ENCODE data around the gene APOBEC3H. TPM values are rescaled to one million over a fixed set of nuclear protein-coding genes. Genes with fewer than 3 reads are reported as not detected.
A peak's percentile ranks its signal among the peaks of the same experiment; 100 is the strongest.
"Not testable (repeated sequence)": the region's sequence is repeated elsewhere in the genome, so short reads cannot be mapped to it uniquely, and the experiment has no call there.

Gene APOBEC3H
- total and polyA plus RNA-seq, 8 donors = 0.63 to 7.8 TPM; not detected in 6

GRCh38 chr22:39068033-39068785 lies 28.8 kb upstream of the APOBEC3H start:
- DNase-seq = no peak
- no peak overlapping the region for H3K27ac ChIP-seq
- H3K9me3 ChIP-seq = no peaks in the 10 kb centered on the region
- no peaks in the 10 kb centered on the region for H3K36me3 ChIP-seq
- H3K4me1 ChIP-seq = peaks cover 0 to 5% (median 0%) of the 10 kb centered on the region in 4 donors
- intact Hi-C loops (cut with DNase I; ENCODE audit: low total_unique reads) = no loop called here
- no peak overlapping the region for H3K4me3 ChIP-seq
- H3K27me3 ChIP-seq = no peaks in the 10 kb centered on the region
- 41 to 68% (median 54%) methylated on average over 12 to 13 of the region's 13 CpGs for WGBS, 5 donors
- TF ChIP-seq CTCF (IDR thresholded peaks at IDR 0.05) = no peak
- TF ChIP-seq EP300 (IDR thresholded peaks at IDR 0.05) = no peak
- no peak for TF ChIP-seq POLR2A (IDR thresholded peaks at IDR 0.05)
- TF ChIP-seq POLR2AphosphoS5 (IDR thresholded peaks at IDR 0.05) = no peak

GRCh38 chr22:39070186-39070585 lies 26.9 kb upstream of the APOBEC3H start:
- Histone ChIP-seq H3K4me1 (peaks cover 0 to 5% (median 0%) of the 10 kb centered on the region in 4 donors), H3K36me3 (no peaks in the 10 kb centered on the region), H3K27ac (no peak overlapping the region), H3K4me3 (no peak overlapping the region), H3K27me3 (no peaks in the 10 kb centered on the region), H3K9me3 (no peaks in the 10 kb centered on the region)
- no peak for DNase-seq
- TF ChIP-seq POLR2AphosphoS5 (IDR thresholded peaks at IDR 0.05) (no peak), CTCF (IDR thresholded peaks at IDR 0.05) (no peak), POLR2A (IDR thresholded peaks at IDR 0.05) (no peak), EP300 (IDR thresholded peaks at IDR 0.05) (no peak)
- intact Hi-C loops (cut with DNase I; ENCODE audit: low total_unique reads) = no loop called here
- 87 to 94% (median 93%) methylated on average over 7 of the region's 7 CpGs for WGBS, 5 donors

GRCh38 chr22:39072581-39072981 lies 24.5 kb upstream of the APOBEC3H start:
- H3K4me1 ChIP-seq = peaks cover 4 to 13% (median 5%) of the 10 kb centered on the region in 4 donors
- H3K36me3 ChIP-seq; H3K27me3 ChIP-seq; H3K9me3 ChIP-seq; DNase-seq; intact Hi-C loops (cut with DNase I; ENCODE audit: low total_unique reads); H3K4me3 ChIP-seq: not testable (repeated sequence)
- H3K27ac ChIP-seq = peak overlapping the region in 1 of 5 donors; percentile 14
- WGBS, 5 donors = 71 to 84% (median 78%) methylated on average over 6 to 7 of the region's 7 CpGs

GRCh38 chr22:39073981-39074380 lies 23.1 kb upstream of the APOBEC3H start:
- Histone ChIP-seq H3K27me3 (no peaks in the 10 kb centered on the region), H3K9me3 (no peaks in the 10 kb centered on the region), H3K27ac (no peak overlapping the region), H3K36me3 (no peaks in the 10 kb centered on the region), H3K4me3 (no peak overlapping the region), H3K4me1 (peaks cover 6 to 16% (median 12%) of the 10 kb centered on the region in 4 donors)
- intact Hi-C loops (cut with DNase I; ENCODE audit: low total_unique reads) = no loop called here
- no peak for DNase-seq
- no peak for TF ChIP-seq EP300 (IDR thresholded peaks at IDR 0.05)
- no peak for TF ChIP-seq CTCF (IDR thresholded peaks at IDR 0.05)
- no peak for TF ChIP-seq POLR2A (IDR thresholded peaks at IDR 0.05)
- no peak for TF ChIP-seq POLR2AphosphoS5 (IDR thresholded peaks at IDR 0.05)
- WGBS, 5 donors = 48 to 67% (median 49%) methylated on average over 2 of the region's 2 CpGs

GRCh38 chr22:39076155-39077025 lies 20.7 kb upstream of the APOBEC3H start:
- WGBS, 5 donors = 39 to 59% (median 43%) methylated on average over 14 to 18 of the region's 24 CpGs
- peaks cover 0 to 13% (median 11%) of the 10 kb centered on the region in 4 donors for H3K36me3 ChIP-seq
- H3K9me3 ChIP-seq; DNase-seq; intact Hi-C loops (cut with DNase I; ENCODE audit: low total_unique reads); H3K27me3 ChIP-seq: not testable (repeated sequence)
- H3K4me3 ChIP-seq = peak overlapping the region; percentile 43 to 61 (median 55)
- H3K4me1 ChIP-seq = peaks cover 6 to 16% (median 12%) of the 10 kb centered on the region in 4 donors
- H3K27ac ChIP-seq = peak overlapping the region in 2 of 5 donors; percentile 87
